Caki2 (cell line): ENCODE data around the gene RBPJ. TPM values are rescaled to one million over a fixed set of nuclear protein-coding genes. Genes with fewer than 3 reads are reported as not detected.
"Not testable (repeated sequence)": the region's sequence is repeated elsewhere in the genome, so short reads cannot be mapped to it uniquely, and the experiment has no call there.

ENCODE experiments used
- DNase-seq: peaks from one replicate; pipeline ENCODE4 v3.0.0-alpha.2; 2015; ENCODE audit warnings: low read depth
- in situ Hi-C: cut with HindIII; loops from 2 replicates; pipeline ENCODE4 v1.10.0; 2016; ENCODE audit warnings: low sequenced_read_pairs, low pct_unique_long_range_greater_than_20kb, mixed read lengths
- total RNA-seq: library from RNA; depleted of rRNA; stranded (reverse); fragments of >200 nt; shearing (Covaris generic); gene quantifications from 2 replicates; pipeline ENCODE4 v1.2.3, GENCODE V29; 2014; ENCODE audit warnings: low replicate concordance

RBPJ gene
- total RNA-seq, 1 experiment from 2014 or later, result 38.3 TPM

DNA sequence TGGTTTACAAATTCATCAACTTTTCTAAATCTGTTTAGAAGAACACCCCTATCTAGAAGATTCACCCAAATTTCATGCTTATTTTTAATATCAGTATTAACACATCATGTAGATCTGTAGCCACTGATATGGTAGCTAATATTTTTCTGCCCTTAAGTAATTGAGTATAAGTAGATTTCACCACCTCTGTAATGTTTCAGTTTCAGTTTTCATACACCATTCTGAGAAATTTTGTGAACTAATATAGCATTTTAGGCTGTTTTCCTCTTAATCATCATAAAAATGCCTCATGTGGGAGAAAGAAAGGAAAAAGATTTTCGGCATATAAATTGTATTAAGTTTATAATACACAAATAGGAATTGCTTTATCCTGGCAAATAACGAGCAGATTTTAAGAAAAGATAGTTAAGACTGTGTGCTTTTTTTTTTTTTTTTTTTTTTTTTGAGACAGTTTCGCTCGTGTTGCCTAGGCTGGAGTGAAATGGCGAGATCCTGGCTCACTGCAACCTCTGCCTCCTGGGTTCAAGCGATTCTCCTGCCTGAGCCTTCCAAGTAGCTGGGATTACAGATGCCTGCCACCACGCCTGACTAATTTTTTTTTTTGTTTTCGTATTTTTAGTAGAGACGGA lies 21.4 kb upstream of the RBPJ start:
- no peak for DNase-seq
- in situ Hi-C loops, result no loop called here

DNA sequence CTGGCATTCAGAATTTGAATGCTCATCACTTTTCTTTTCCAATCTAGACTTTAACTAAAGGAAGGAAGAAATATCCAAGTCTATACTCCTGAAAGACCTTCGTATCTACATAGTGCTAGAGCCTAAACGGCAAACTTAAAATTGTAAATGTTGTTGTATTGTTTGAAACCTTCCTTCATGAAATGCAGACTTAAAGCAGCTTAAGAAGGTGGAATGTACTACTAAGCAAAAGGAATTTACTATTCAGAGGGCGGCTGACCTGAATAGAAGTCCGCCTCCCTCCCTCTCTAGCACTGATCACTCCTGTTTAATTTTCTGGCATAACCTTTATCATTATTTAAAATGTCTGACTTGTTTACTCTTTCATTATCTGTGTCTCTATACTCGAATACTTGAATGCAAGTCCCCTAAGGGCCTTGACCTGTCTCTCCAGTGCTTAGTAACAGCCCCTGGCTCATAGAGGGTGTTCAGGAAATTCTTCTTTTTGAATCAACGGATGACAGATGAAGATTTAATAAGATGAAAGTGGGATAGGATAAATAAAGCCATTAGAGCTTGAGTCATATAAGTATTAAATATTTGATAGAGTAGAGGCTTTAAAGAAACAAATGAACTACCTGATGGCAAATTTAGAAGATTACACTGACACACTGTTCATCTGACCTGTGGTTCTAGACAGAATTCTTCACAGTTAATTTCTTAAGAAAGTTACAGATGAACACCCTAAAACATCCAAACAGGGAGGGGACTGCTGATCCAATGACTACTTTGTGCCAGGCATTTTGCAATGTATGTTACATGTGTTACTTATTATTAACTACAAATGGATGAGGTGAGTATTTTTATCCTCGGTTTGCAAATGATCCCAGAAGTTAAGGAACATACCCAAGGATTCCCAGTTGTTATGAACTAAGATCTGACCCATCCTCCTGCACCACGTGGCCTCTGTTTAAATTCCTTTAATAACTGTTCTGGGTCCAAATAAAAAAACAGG lies 20.2 kb upstream of the RBPJ start:
- DNase-seq, result no peak
- in situ Hi-C loops, result no loop called here

DNA sequence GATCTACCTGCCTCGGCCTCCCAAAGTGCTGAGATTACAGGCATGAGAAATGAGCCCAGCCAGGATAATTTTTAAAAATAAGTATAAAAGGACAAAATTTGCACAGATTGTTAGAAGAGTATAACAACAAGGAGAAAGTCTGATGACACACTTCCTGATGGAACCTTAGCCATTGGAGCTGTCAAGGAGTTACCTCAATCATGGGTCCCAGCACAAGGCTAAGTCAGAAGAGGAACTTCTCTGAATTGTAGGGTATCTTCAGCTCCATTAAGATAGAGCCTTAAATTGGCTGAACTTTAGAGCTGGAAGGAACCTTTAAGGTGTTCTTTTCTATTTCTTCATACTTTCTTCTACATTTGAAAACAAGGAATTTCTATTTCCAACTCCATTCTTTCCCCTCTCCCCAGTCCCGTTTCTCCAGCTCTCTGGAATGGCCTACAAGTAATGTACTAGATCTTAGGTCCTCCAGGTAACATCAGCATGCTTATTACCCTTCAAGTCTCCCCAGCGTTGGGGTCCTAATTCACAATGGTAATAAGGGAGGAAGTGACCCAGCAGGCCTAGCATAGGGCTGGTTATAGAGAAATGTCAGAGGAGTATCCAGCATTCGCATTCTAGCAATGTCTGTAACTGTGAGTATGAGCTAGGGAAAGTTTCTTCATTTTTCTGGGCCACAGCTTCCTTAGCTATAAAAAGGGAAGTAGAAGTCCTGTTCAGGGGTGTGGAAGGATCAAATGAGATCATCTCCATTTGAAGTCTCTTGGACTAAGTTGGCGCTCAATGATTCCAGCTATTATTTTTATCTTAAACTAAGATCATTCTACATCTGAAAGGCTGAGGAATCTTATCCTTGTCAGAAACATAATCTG lies 18.5 kb upstream of the RBPJ start:
- in situ Hi-C loops, result no loop called here

DNA sequence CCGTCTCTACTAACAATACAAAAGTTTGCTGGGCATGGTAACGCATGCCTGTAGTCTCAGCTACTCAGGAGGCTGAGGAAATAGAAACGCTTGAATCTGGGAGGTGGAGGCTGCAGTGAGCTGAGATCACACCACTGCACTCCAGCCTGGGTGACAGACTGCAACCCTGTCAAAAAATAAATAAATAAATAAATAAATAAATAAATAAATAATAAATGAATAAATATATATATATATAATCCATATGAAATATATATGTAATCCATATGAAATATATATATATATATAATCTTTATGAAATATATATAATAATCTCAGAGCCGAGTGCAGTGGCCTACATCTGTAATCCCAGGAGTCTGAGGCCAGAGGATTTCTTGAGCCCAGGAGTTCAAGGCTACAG lies 17.8 kb upstream of the RBPJ start:
- DNase-seq, result no peak
- in situ Hi-C loops, result no loop called here

More for the DNA sequence above, 18.5 kb upstream of the RBPJ start:
- DNase-seq, result no peak

DNA sequence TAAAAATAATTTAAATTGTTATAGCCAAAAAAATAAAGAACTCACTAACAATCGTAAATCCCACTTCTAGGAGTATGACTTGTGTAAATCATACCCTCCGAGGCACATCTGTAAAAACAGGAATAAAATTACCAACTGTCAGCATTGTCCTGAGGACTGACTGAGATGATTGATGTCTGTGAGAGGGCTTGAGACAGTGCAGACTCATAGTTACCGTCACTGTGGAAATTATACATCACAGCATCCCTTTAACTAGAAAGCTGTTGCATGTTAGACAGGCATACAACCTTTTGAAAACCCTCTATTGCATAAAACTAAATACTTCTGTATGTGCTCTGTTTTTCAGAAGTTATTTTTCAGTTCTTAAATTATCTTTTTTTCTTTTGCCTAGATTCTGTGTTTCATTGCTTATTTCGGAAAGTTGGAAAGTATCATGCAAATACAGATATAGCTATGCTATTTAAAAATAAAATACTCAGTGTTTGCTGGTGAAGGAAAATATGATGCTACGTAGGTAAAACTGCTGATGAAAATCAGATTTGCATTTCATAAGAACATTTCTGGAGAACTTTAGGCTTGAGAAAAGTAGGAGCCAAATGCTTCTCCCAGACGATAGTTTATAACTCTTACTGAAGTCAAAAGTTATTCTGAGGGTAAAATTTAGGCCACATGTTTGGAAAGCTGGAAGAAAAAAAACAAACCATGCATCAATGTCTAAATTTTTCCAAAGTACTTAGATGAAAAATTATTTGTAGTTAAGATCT lies 13.6 kb upstream of the RBPJ start:
- no peak for DNase-seq
- in situ Hi-C loops, result no loop called here

DNA sequence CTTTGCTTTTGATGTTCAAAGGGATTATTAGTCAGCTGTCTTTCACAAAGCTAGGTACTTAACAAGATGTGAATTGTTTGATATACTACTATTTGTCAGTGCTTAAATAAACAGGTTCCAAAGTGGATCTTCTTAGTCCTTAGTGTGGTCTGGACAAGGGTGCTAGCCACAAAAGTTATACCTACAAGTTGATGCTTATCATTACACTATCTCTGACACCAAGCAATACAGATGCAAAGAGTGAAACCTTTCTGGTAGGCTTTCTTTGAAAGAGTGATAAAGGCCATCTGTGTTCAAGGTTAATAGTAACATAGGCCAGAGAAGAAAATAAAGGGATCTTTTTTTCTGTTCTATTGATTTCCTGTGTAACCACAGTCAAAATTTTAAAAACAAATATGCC lies 12.2 kb upstream of the RBPJ start:
- in situ Hi-C loops, result no loop called here
- DNase-seq, result no peak

DNA sequence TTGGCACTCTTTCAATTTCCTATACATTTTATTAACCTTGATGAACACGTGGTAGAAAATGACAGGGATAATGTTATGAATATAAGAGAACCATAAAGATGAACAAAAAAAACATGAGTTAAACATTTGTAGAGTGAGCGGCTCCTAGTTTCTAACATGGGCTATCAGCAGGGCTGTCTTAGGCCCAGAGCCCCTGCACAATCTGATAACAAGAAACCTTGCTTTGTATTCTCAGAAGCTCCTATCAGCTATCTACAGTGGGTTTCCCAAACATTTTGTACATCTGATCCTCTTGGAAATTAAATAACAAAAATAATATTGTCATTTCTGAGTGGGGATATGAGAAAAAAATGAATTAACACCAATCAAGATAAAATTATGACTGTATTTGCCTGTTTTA lies 10.6 kb upstream of the RBPJ start:
- DNase-seq, result no peak
- in situ Hi-C loops, result no loop called here

DNA sequence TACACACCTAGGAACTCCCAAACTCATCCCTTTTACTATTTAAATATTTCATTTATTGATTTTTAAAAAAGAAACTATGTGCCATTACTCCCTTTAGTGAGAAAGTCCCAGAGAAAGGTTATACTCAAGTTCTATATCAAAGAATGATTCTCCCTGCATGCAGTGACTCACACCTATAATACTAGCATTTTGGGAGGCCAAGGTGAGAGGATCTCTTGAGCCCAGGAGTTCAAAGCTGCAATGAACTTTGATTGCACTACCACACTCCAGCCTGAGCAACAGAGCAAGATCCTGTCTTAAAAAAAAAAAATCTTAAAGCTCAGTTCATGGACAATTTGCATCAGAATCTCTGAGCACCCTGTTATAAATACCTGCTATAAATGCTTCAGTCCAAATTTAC lies 9.2 kb upstream of the RBPJ start:
- in situ Hi-C loops, result no loop called here
- DNase-seq, result no peak

DNA sequence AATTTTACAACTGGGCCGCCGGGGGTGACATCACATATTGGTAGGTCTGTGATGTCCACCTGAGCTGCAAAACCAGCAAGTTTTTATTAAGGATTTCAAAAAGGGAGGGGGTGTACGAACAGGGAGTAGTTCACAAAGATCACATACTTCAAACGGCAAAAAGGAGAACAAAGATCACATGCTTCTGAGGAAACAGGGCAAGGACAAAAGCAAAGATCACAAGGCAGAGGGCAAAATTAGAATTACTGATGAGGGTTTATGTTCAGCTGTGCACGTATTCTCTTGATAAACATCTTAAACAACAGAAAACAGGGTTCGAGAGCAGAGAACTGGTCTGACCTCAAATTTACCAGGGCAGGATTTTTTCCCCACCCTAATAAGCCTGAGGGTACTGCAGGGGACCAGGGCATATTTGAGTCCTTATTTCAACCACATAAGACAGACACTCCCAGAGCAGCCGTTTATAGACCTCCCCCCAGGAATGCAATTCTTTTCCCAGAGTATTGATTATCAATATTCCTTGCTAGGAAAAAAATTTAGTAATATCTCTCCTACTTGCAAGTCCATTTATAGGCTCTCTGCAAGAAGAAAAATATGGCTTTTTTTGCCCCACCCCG lies 5.4 kb upstream of the RBPJ start:
- DNase-seq, in situ Hi-C loops: not testable (repeated sequence)

DNA sequence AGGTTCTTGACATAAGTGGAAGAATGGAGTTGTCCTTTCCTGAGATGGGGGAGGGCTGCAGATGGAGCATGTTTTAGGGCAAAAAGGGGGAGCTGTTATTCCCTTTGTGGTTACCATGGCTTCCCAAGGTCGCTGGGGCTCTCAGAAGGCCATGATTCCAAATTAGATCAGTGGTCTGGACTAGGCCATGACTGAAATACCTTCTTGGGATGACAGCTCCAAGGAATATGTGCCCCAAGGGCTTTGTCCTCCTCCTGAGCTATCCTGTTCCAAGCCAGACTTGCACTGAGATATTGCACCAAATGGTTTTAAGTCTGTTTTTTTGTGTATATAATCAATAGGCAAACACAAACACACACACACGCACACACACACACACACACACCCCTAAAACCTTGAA lies 3.0 kb upstream of the RBPJ start:
- in situ Hi-C loops, result no loop called here
- no peak for DNase-seq

DNA sequence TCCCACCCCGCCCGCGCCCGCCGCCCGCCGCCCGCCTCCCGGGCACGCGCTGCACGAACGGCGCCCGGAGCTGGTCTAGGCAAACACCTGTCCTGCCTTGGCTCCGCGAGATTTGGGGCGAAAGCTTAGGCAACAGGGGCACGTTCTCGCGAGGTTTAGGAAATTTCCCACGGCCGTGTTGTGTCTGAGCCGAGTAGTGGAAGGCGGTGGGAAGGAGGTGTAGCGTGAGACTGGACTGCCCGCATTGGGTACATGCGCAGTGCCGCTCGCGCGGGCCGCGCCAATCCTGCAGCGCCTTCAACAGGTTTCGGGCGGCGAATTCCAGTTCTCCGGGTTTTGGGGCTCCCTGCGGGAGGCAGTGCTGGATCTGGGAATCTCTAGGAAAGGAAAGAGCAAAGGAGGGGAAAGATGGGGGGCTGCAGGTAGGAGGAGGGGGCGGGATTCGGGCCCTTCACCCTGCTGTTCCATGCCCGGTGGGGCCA lies 1.3 kb upstream of the RBPJ start:
- in situ Hi-C loops, result no loop called here
- peak; percentile 98 for DNase-seq

DNA sequence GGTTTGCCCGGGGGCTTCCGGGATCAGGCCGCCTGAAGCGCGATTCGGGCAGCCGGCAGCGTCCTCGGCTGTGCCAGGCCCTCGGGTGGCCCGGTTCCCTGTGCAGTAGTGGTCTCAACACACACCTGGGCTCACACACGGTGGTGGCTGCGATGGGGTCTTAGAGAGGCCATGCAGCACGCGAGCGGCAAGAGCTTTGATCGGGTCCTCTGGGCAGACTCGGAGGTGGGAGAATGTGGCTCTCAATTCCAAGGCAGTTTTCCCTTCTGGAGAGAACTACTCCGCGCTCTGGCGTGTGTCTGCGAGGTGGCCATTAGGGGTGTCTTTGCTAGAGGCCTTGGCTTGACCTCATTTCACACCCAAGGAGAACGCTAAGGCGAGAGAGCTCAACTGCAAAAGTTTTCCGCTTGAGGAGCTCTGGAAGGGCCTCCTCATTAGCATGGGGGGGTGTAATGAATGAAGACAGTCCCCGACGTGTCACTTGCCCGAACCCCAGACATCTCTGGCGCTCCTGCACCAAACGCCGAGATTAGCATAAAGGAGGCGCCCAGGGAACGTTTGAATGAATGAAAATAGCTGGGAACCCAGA lies 771 bp upstream of the RBPJ start:
- in situ Hi-C loops, result no loop called here
- DNase-seq, result no peak

DNA sequence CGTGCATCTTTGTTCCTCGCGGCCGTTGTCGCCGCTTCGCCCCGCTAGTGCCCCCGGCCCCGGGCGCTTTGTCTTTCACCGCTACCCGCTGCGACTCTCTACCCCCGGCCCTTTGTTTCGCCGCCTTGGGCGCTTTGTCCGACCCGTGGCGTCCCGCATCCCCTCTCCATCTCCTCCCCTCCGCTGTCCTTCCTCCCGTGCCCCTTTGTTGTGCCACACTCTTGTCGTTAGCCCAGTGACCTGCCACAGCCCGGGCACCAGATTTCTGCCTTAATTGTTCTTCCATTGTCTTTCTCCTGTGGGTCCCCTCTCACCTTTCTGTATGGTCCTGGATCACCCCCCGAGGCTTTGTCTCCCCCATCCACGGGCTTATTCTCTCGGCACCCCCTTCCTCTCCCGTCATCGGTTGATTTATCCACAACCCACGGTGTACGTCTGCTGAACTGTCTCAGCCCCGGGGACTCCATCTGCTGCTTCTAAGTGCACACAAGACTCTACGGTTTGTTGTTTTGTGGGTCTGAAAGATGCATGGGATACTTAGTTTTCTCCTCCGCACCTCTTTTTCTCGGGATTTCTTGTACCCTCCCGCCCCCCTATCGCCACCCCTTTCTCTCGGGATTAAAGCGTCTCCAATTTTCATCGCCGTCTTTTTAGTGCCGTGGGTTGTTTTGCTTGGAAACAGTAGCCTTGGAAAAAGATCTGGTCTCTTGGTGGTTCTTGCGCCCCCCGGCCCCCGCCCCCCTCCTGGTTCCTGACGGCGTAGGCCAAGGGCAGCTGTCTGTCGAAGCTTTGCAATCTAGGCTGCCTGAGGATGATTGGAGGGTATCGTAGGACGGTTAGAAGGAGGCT lies 783 bp downstream of the RBPJ start:
- DNase-seq, result peak; percentile 33
- in situ Hi-C loops, result no loop called here

DNA sequence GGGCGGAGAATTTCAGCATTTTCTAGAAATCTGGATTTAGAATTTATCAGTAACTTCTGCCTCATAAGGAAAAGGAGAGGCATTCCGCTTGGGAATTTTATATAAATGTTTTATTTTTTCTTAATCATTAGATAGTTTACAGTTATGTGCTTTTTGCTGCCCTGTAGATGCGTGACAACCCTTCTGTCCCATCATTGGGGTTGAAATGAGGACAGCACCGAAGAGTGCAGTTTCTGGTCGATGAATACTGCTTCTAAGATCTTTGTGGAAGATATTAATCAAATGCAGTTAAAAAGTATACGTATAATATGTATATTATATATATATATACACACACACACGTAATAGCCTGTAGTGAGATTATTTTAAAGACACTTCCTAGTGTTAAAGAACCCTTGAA lies 1.5 kb downstream of the RBPJ start:
- in situ Hi-C loops, result no loop called here

DNA sequence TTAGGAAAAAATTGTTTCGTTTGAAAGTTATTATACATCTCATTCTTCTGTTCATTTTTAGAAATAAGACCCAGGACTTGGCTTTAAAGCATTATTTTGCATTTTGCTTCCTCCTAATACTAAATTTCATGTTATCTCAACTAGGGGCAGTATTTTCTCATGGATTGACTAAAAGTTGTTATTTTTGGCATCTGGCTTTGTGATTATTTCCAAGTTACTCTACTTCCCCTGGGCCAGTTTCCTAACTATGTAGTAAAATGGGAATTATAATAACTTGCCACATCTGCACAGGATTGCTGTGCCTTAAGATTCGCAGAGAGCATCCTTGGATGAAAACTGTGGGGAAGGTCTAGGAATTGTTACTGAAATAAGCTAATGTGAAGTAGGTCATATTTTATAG lies 3.0 kb downstream of the RBPJ start:
- in situ Hi-C loops, result no loop called here
- peak; percentile 25 for DNase-seq

More for the DNA sequence above, 1.5 kb downstream of the RBPJ start:
- DNase-seq, result no peak

DNA sequence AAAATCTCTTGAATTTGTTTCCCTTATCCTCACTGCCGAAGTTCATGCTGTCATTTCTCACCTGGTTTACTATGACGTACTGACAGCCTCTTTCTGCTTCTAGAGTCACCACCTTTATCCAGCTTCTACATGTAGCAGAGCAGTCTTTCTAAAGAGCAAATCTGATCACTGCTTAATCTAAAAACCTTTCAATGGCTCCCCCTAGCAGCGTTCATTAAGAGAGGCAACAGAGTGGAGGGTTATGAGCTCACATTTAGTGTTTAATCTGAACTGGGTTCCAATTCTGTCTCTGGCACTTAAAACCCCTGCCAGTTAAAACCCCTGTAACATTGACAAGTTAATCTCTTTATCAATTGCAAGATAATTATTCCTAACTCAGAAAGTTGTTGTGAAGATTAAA lies 4.4 kb downstream of the RBPJ start:
- peak; percentile 27 for DNase-seq
- in situ Hi-C loops, result no loop called here
